Stimulated activated CD8-positive, alpha-beta memory T cell treated with anti-CD3 and anti-CD28 coated beads, Interleukin-15, amount 100 ng/mL, for 24 hours (primary cell): ENCODE data around the gene FBXO2.

Experiments used
- DNase-seq: peaks from one replicate; pipeline ENCODE4 v3.0.0-alpha.2; 2020; ENCODE audit warnings: low read depth

Gene FBXO2

GRCh38 chr1:11654137-11654938 is at the start of gene FBXO2, which contains the start of gene FBXO44:
TSS of gene FBXO2 (minus strand) at chr1:11654429. CDS start at chr1:11654340, 89 bp downstream.
TSS of gene FBXO44 (plus strand) at chr1:11654877. CDS start at chr1:11655836, 959 bp downstream.
- DNase-seq, result peak; percentile 51

GRCh38 chr1:11703357-11704193 is 49.3 kb upstream of the FBXO2 start:
- DNase-seq, result no peak

GRCh38 chr1:11701981-11702803 is 48.0 kb upstream of the FBXO2 start:
- no peak for DNase-seq

GRCh38 chr1:11701551-11701961 is 47.3 kb upstream of the FBXO2 start:
- DNase-seq, result no peak

- DNase-seq, result no peak
These were observed 46.6 kb upstream of the FBXO2 start for GRCh38 chr1:11700601-11701467.

- no peak for DNase-seq
These were observed 43.6 kb upstream of the FBXO2 start for GRCh38 chr1:11697893-11698210.

GRCh38 chr1:11697188-11697892 is 43.1 kb upstream of the FBXO2 start:
- no peak for DNase-seq

GRCh38 chr1:11695861-11696260 is 41.6 kb upstream of the FBXO2 start:
- no peak for DNase-seq

- no peak for DNase-seq
These were observed 39.7 kb upstream of the FBXO2 start for GRCh38 chr1:11693917-11694316.

- no peak for DNase-seq
These were observed 38.9 kb upstream of the FBXO2 start for GRCh38 chr1:11693024-11693590.

GRCh38 chr1:11691928-11692711 is 37.9 kb upstream of the FBXO2 start:
- no peak for DNase-seq

GRCh38 chr1:11691302-11691914 is 37.2 kb upstream of the FBXO2 start, which contains the start of gene DRAXIN:
TSS of gene DRAXIN (plus strand) at chr1:11691710. CDS start at chr1:11706259, 14,549 bp downstream.
- DNase-seq, result no peak

GRCh38 chr1:11690397-11691301 is 36.4 kb upstream of the FBXO2 start:
- no peak for DNase-seq

- no peak for DNase-seq
These were observed 34.3 kb upstream of the FBXO2 start for GRCh38 chr1:11688506-11688905.

- DNase-seq, result no peak
These were observed 31.1 kb upstream of the FBXO2 start for GRCh38 chr1:11685210-11685752.

GRCh38 chr1:11684070-11684469 is 29.8 kb upstream of the FBXO2 start:
- no peak for DNase-seq

- no peak for DNase-seq
These were observed 28.6 kb upstream of the FBXO2 start for GRCh38 chr1:11682799-11683198.
